H1 (cell line): ENCODE measurements around the gene NDUFB3. TPM values are rescaled to one million over a fixed set of nuclear protein-coding genes. Genes with fewer than 3 reads are reported as not detected.

ENCODE experiments used
- CTCF ChIA-PET: fragments of 300-600 bp; sonication (Branson Sonifier 250); formaldehyde crosslinking; loops from one replicate; lab custom pipeline; 2021; ENCODE audit not compliant: partially characterized antibody; lab: Charles Lee
- POLR2A ChIA-PET: fragments of 300-600 bp; sonication (Branson Sonifier 250); formaldehyde crosslinking; loops from one replicate; lab custom pipeline; 2021; ENCODE audit warnings: inconsistent platforms; ENCODE audit not compliant: partially characterized antibody; lab: Charles Lee
- DNase-seq, 2 experiments: peaks; one replicate each; pipeline versions ENCODE4 v3.0.0 to v3.0.0-alpha.2; 2010 to 2022; ENCODE audit warnings: low spot score in 2 of 2, low read depth in 1 of 2, mixed read lengths in 1 of 2
- FAIRE-seq: peaks from 2 replicates; lab custom pipeline; 2011; peaks lifted over from hg19 to GRCh38; lab: Jason Lieb, UNC
- H2AFZ ChIP-seq: 2 replicates; pipeline ENCODE4 v1.8.1; 2012; ENCODE audit warnings: low read length, inconsistent platforms
- H2AK5ac ChIP-seq: 2 replicates; pipeline ENCODE4 v1.6.1; 2013; ENCODE audit warnings: low read depth, low read length
- H2BK120ac ChIP-seq: replicated peaks from 2 replicates; pipeline ENCODE3; 2013; ENCODE audit warnings: low read depth, low read length, inconsistent platforms
- H2BK12ac ChIP-seq: 2 replicates; pipeline ENCODE4 v1.6.1; 2013; ENCODE audit warnings: low read depth, low read length
- H2BK15ac ChIP-seq: 2 replicates; pipeline ENCODE4 v1.6.1; 2013; ENCODE audit warnings: low read length
- H2BK20ac ChIP-seq: 2 replicates; pipeline ENCODE4 v1.6.1; 2013; ENCODE audit warnings: low read length
- H2BK5ac ChIP-seq: 2 replicates; pipeline ENCODE4 v1.6.1; 2013; ENCODE audit warnings: low read depth, low read length
- H3K14ac ChIP-seq: 2 replicates; pipeline ENCODE4 v1.6.1; 2013; ENCODE audit warnings: inconsistent platforms; ENCODE audit not compliant: insufficient read length
- H3K18ac ChIP-seq: 2 replicates; pipeline ENCODE4 v1.6.1; 2013; ENCODE audit warnings: low read length; ENCODE audit errors: extremely low read depth
- H3K23ac ChIP-seq: 2 replicates; pipeline ENCODE4 v1.6.1; 2013; ENCODE audit warnings: inconsistent platforms; ENCODE audit not compliant: insufficient read length
- H3K23me2 ChIP-seq: 2 replicates; pipeline ENCODE4 v1.6.1; 2013; ENCODE audit warnings: low read depth, low read length
- H3K27ac ChIP-seq: 2 replicates; pipeline ENCODE4 v1.6.1; 2011; ENCODE audit warnings: low read depth, low read length, inconsistent platforms
- H3K27me3 ChIP-seq, 4 experiments: replicated peaks in 1 of 4; 1 replicate in 1 of 4; 2 replicates in 3 of 4; pipeline versions ENCODE4 v1.6.1 to v1.8.1; 2011 to 2013; ENCODE audit warnings: low read length in 3 of 4, mild to moderate bottlenecking in 3 of 4, inconsistent platforms in 2 of 4, mixed read lengths in 2 of 4, moderate library complexity in 1 of 4; ENCODE audit not compliant: control insufficient read depth in 3 of 4, insufficient read depth in 3 of 4; ENCODE audit errors: extremely low read depth in 1 of 4
- H3K36me3 ChIP-seq, 4 experiments: 2 replicates each; pipeline versions ENCODE4 v1.6.1 to v1.8.1; 2011 to 2013; ENCODE audit warnings: mild to moderate bottlenecking in 4 of 4, low read length in 3 of 4, moderate library complexity in 2 of 4, control low read depth in 1 of 4, inconsistent platforms in 1 of 4; ENCODE audit not compliant: insufficient read depth in 4 of 4, control insufficient read depth in 2 of 4
- H3K4ac ChIP-seq: replicated peaks from 2 replicates; pipeline ENCODE3; 2013; ENCODE audit warnings: low read length, low read depth, mixed read lengths, inconsistent platforms; ENCODE audit not compliant: insufficient read length
- H3K4me1 ChIP-seq, 4 experiments: replicated peaks in 1 of 4; 1 replicate in 1 of 4; 2 replicates in 3 of 4; pipeline versions ENCODE4 v1.6.1 to v1.8.1; 2011 to 2013; ENCODE audit warnings: low read length in 3 of 4, inconsistent platforms in 2 of 4, mixed read lengths in 1 of 4; ENCODE audit not compliant: insufficient read depth in 4 of 4, control insufficient read depth in 3 of 4
- H3K4me2 ChIP-seq, 2 experiments: 2 replicates each; pipeline versions ENCODE4 v1.6.1 to v1.8.1; 2011 to 2013; ENCODE audit warnings: low read depth in 2 of 2, low read length in 2 of 2, control low read depth in 1 of 2, inconsistent platforms in 1 of 2, mild to moderate bottlenecking in 1 of 2; ENCODE audit not compliant: insufficient read depth in 1 of 2
- H3K4me3 ChIP-seq, 4 experiments: fragments of 200-600, 300-600 bp in 1 of 4; sonication (generic), shearing (Covaris generic), sonication (Bioruptor Twin) in 1 of 4; 2 replicates each; pipeline versions ENCODE4 v1.5.1 to v1.8.1; 2011 to 2016; ENCODE audit warnings: low read length in 4 of 4, low read depth in 3 of 4, control low read depth in 2 of 4, inconsistent platforms in 2 of 4, mild to moderate bottlenecking in 2 of 4, mixed read lengths in 1 of 4, moderate library complexity in 1 of 4; ENCODE audit not compliant: insufficient read depth in 2 of 4; ENCODE audit errors: extremely low read depth in 1 of 4
- H3K56ac ChIP-seq: replicated peaks from 2 replicates; pipeline ENCODE3; 2013; ENCODE audit warnings: low read depth, mild to moderate bottlenecking, mixed read lengths, low read length, inconsistent platforms; ENCODE audit not compliant: insufficient read length
- H3K79me1 ChIP-seq: 2 replicates; pipeline ENCODE4 v1.6.1; 2013; ENCODE audit warnings: low read depth, low read length, control low read depth
- H3K79me2 ChIP-seq, 2 experiments: 2 replicates each; pipeline versions ENCODE4 v1.6.1 to v1.8.1; 2012 to 2013; ENCODE audit warnings: low read length in 2 of 2, mild to moderate bottlenecking in 2 of 2, inconsistent platforms in 1 of 2; ENCODE audit not compliant: insufficient read depth in 2 of 2, control insufficient read depth in 1 of 2
- H3K9ac ChIP-seq, 4 experiments: replicated peaks in 1 of 4; 1 replicate in 1 of 4; 2 replicates in 3 of 4; pipeline versions ENCODE4 v1.6.1 to v1.8.1; 2011 to 2013; ENCODE audit warnings: low read depth in 3 of 4, low read length in 3 of 4, control low read depth in 2 of 4, mild to moderate bottlenecking in 2 of 4, moderate library complexity in 2 of 4, inconsistent platforms in 1 of 4; ENCODE audit errors: extremely low read depth in 1 of 4
- H3K9me3 ChIP-seq, 2 experiments: 2 replicates each; pipeline versions ENCODE4 v1.6.1 to v1.8.1; 2012 to 2013; ENCODE audit warnings: mild to moderate bottlenecking in 2 of 2, moderate library complexity in 2 of 2, control low read depth in 1 of 2, inconsistent platforms in 1 of 2, low read depth in 1 of 2, low read length in 1 of 2, mixed read lengths in 1 of 2; ENCODE audit not compliant: insufficient read depth in 2 of 2
- H4K20me1 ChIP-seq, 2 experiments: replicated peaks in 1 of 2; 2 replicates each; pipeline versions ENCODE3 to v1.8.1; 2011 to 2013; ENCODE audit warnings: inconsistent platforms in 2 of 2, low read length in 2 of 2, mild to moderate bottlenecking in 1 of 2; ENCODE audit not compliant: insufficient read depth in 2 of 2, control insufficient read depth in 1 of 2
- H4K5ac ChIP-seq: 2 replicates; pipeline ENCODE4 v1.6.1; 2013; ENCODE audit warnings: low read length, low read depth, mixed read lengths, inconsistent platforms; ENCODE audit not compliant: insufficient read length
- H4K8ac ChIP-seq: 2 replicates; pipeline ENCODE4 v1.8.0; 2013; ENCODE audit warnings: mild to moderate bottlenecking, moderate library complexity, low read length, inconsistent platforms; ENCODE audit not compliant: insufficient read depth; ENCODE audit errors: extremely low read depth
- H4K91ac ChIP-seq: replicated peaks from 2 replicates; pipeline ENCODE3; 2013; ENCODE audit warnings: low read length, mixed read lengths, inconsistent platforms; ENCODE audit not compliant: insufficient read length
- BCL11A ChIP-seq, 2 experiments: IDR thresholded peaks; one replicate each; pipeline ENCODE4 v1.6.1; 2011; ENCODE audit warnings: low read depth in 2 of 2, low read length in 2 of 2, mild to moderate bottlenecking in 2 of 2
- CBX8 ChIP-seq: fragments of 300-800, 300-1000 bp; sonication (generic); IDR thresholded peaks from 2 replicates; pipeline ENCODE4 v1.7.1; 2016; ENCODE audit warnings: low read depth, low read length, borderline replicate concordance
- CHD2 ChIP-seq: IDR thresholded peaks from 2 replicates; pipeline ENCODE4 v1.6.1; 2012; ENCODE audit warnings: low read length, improper control_type of control experiment
- E2F6 ChIP-seq: IDR thresholded peaks from 2 replicates; pipeline ENCODE4 v1.6.1; 2012; ENCODE audit warnings: inconsistent platforms
- GTF2F1 ChIP-seq: IDR thresholded peaks from 2 replicates; pipeline ENCODE4 v1.6.1; 2012; ENCODE audit warnings: low read depth, low read length, improper control_type of control experiment, borderline replicate concordance
- HDAC6 ChIP-seq: IDR thresholded peaks from one replicate; pipeline ENCODE4 v1.7.1; 2012; ENCODE audit warnings: low read depth, mild to moderate bottlenecking, inconsistent platforms, low read length, moderate library complexity
- KDM5A ChIP-seq: fragments of 200-600 bp; IDR thresholded peaks from 2 replicates; pipeline ENCODE4 v1.7.1; 2012; ENCODE audit warnings: mild to moderate bottlenecking, low read length, inconsistent platforms, mixed read lengths
- POLR2AphosphoS5 ChIP-seq: IDR thresholded peaks from 2 replicates; pipeline ENCODE4 v1.6.1; 2011; ENCODE audit warnings: low read depth, low read length
- POU5F1 ChIP-seq: IDR thresholded peaks from 2 replicates; pipeline ENCODE4 v1.6.1; 2011; ENCODE audit warnings: low read depth, mild to moderate bottlenecking, low read length, moderate library complexity
- RBBP5 ChIP-seq: IDR thresholded peaks from 2 replicates; pipeline ENCODE4 v1.7.1; 2012; ENCODE audit warnings: low read depth, mild to moderate bottlenecking, inconsistent platforms, low read length, moderate library complexity, borderline replicate concordance
- SAP30 ChIP-seq: fragments of 300-600 bp; sonication (generic); IDR thresholded peaks from 2 replicates; pipeline ENCODE4 v1.7.1; 2012; ENCODE audit warnings: low read length, moderate library complexity, mild to moderate bottlenecking, inconsistent platforms; ENCODE audit not compliant: insufficient read depth, insufficient replicate concordance
- SRF ChIP-seq: IDR thresholded peaks from 2 replicates; pipeline ENCODE4 v1.6.1; 2011; ENCODE audit warnings: mild to moderate bottlenecking, low read depth, low read length, moderate library complexity
- SUZ12 ChIP-seq: fragments of 200-600 bp; sonication (generic); IDR thresholded peaks from 2 replicates; pipeline ENCODE4 v1.6.1; 2012; ENCODE audit warnings: mild to moderate bottlenecking, inconsistent platforms, low read length, moderate library complexity, mixed read lengths
- ZNF274 ChIP-seq: IDR thresholded peaks from 2 replicates; pipeline ENCODE4 v1.7.0; 2012; ENCODE audit warnings: low read length, borderline replicate concordance; ENCODE audit errors: extremely low read depth
- WGBS, 2 experiments: shearing (Covaris generic) in 1 of 2; methylation state at CpG; one replicate each; pipeline versions ENCODE4 v1.1.6 to v1.1.7; 2013 to 2015; ENCODE audit warnings: low lambda C conversion rate in 2 of 2, mixed read lengths in 2 of 2, inconsistent platforms in 1 of 2, low coverage in 1 of 2, missing lambda C conversion rate in 1 of 2; ENCODE audit not compliant: insufficient replicate concordance in 2 of 2, insufficient coverage in 1 of 2, insufficient read length in 1 of 2; ENCODE audit errors: extremely low coverage in 1 of 2, missing lambda C conversion rate in 1 of 2; 5-methylcytosine and 5-hydroxymethylcytosine counted together
- polyA plus RNA-seq, 7 experiments: library from polyadenylated mRNA; depleted of rRNA in 3 of 7; stranded (reverse) in 5 of 7; unstranded in 2 of 7; fragments of >200 nt in 5 of 7; fragments of 200-250 nt in 2 of 7; gene quantifications; 1 replicate in 5 of 7; 2 replicates in 1 of 7; 4 replicates in 1 of 7; pipeline versions ENCODE4 v1.2.1 to v1.2.3, GENCODE V29; 2011 to 2013; ENCODE audit warnings: missing spikeins in 2 of 7, mixed read lengths in 2 of 7
- total RNA-seq: library from RNA; stranded (reverse); fragmentation: NEBNext Ultra II Directional; extraction: Animal tissue kit (Norgen Biotek cat#: 25700); gene quantifications from 2 replicates; pipeline ENCODE4 v1.2.1, GENCODE V29; 2021

NDUFB3 gene
- total and polyA plus RNA-seq, 2 of the 8 experiments (the other 6 are each of a cell fraction or from before 2014, with no cell fraction given): 38.2 to 55.3 TPM

GRCh38 chr2:201100497-201100896 lies 28.7 kb downstream of the NDUFB3 start:
- H2AFZ ChIP-seq: no peak overlapping the region
- H4K91ac ChIP-seq: no peak overlapping the region
- H3K27me3 ChIP-seq: no peaks in the 10 kb centered on the region
- H2BK20ac ChIP-seq: no peak overlapping the region
- no peak overlapping the region for H2BK5ac ChIP-seq
- H2BK12ac ChIP-seq: no peak overlapping the region
- H3K18ac ChIP-seq: no peak overlapping the region
- no peak overlapping the region for H2BK15ac ChIP-seq
- H4K20me1 ChIP-seq: no peaks in the 10 kb centered on the region
- no peak overlapping the region for H2BK120ac ChIP-seq
- H3K9ac ChIP-seq: no peak overlapping the region
- no peaks in the 10 kb centered on the region for H3K23me2 ChIP-seq
- no peaks in the 10 kb centered on the region for H3K9me3 ChIP-seq
- no peak overlapping the region for H3K4me3 ChIP-seq
- FAIRE-seq: no peak
- no peak for DNase-seq
- no peak overlapping the region for H3K4me2 ChIP-seq
- H3K79me2 ChIP-seq: no peaks in the 10 kb centered on the region
- ChIA-PET POLR2A (interaction anchor here (1.5 kb wide), 1 partner anchor 12 kb away, joined by 4 read pairs; no protein-coding TSS in a partner anchor), CTCF (interaction anchor here (0.6 to 0.9 kb wide), 2 partner anchors 10 to 40 kb away, joined by 3 to 4 read pairs; no protein-coding TSS in a partner anchor)
- no peak overlapping the region for H3K4ac ChIP-seq
- 97% methylated on average over 3 of the region's 3 CpGs; no CpG with 5 or more reads in 1 of the 2 experiments for WGBS, 2 experiments
- H4K8ac ChIP-seq: no peak overlapping the region
- H3K79me1 ChIP-seq: no peaks in the 10 kb centered on the region
- no peaks in the 10 kb centered on the region for H3K4me1 ChIP-seq
- H3K27ac ChIP-seq: no peak overlapping the region
- H4K5ac ChIP-seq: no peak overlapping the region
- no peak overlapping the region for H3K14ac ChIP-seq
- H3K23ac ChIP-seq: no peak overlapping the region
- no peaks in the 10 kb centered on the region for H3K36me3 ChIP-seq
- no peak overlapping the region for H3K56ac ChIP-seq
- H2AK5ac ChIP-seq: no peak overlapping the region
- TF ChIP-seq SRF (no peak), POLR2AphosphoS5 (no peak), RBBP5 (no peak), ZNF274 (no peak), CBX8 (no peak), BCL11A (IDR thresholded peaks at IDR 0.05; ENCODE audit: low read depth in 2 of 2, low read length in 2 of 2) (no peak), E2F6 (no peak), GTF2F1 (no peak), KDM5A (no peak), CHD2 (no peak), POU5F1 (no peak), SAP30 (no peak), HDAC6 (no peak), SUZ12 (no peak)
